ENCODE data around the gene YIF1A.
A peak's percentile ranks its signal among the peaks of the same experiment; 100 is the strongest.

DNA sequence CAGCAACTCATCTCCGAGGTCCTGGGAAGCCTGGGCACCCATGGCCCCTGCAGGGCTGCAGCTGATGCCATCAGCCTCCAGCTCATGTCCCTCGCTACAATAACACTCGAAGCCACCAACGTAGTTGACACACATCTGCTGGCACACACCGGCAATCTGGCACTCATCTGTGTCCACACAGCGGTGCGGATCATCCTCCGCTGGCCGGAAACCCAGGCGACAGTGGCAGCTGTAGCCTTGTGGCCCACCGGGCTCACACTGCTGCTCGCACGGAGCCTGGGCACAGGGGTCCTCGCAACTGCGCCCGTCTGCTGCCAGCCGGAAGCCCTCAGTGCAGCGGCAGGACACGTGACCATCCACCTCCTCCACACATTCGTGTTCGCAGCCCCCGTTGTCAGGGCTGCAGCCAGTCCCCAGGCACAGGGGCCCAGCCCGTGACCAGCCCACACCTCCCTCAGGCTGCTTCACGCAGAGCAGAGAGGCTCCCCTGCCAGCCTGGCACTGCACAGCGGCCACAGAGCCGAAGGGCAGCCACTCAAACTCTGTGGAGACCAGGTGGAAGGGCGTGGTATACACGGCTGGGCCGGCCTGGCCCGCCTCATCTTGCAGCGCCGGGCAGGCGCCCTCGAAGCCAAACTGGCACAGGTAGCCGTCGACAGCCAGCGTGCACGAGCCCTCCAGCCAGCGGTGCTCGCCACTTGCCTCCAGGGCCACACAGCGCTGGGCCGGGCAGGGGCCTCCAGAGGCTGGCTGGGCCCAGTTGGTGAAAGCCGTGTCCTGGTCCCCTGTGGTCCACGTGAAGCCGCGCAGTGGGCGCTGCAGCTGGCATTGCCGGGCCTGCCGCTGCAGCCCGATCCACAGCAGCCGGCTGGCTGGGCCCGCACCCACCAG is 27.2 kb upstream of the YIF1A start:
- TF ChIP-seq, protein P1, sequence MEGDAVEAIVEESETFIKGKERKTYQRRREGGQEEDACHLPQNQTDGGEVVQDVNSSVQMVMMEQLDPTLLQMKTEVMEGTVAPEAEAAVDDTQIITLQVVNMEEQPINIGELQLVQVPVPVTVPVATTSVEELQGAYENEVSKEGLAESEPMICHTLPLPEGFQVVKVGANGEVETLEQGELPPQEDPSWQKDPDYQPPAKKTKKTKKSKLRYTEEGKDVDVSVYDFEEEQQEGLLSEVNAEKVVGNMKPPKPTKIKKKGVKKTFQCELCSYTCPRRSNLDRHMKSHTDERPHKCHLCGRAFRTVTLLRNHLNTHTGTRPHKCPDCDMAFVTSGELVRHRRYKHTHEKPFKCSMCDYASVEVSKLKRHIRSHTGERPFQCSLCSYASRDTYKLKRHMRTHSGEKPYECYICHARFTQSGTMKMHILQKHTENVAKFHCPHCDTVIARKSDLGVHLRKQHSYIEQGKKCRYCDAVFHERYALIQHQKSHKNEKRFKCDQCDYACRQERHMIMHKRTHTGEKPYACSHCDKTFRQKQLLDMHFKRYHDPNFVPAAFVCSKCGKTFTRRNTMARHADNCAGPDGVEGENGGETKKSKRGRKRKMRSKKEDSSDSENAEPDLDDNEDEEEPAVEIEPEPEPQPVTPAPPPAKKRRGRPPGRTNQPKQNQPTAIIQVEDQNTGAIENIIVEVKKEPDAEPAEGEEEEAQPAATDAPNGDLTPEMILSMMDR (conservative IDR thresholded peaks at IDR 0.05; ENCODE audit: low read depth, low read length): no peak
- TF ChIP-seq MAFK (IDR thresholded peaks at IDR 0.05; ENCODE audit: low read depth, low read length): no peak
- no peak for TF ChIP-seq MAZ (IDR thresholded peaks at IDR 0.05; ENCODE audit: borderline replicate concordance, low read depth, low read length)
- no peak; the same call in 1 of the 2 replicates for TF ChIP-seq CHD1 (IDR thresholded peaks at IDR 0.05; ENCODE audit: low read depth, low read length)
- TF ChIP-seq MXI1 (IDR thresholded peaks at IDR 0.05; ENCODE audit: borderline replicate concordance, low read depth, low read length): no peak
- TF ChIP-seq RAD21 (IDR thresholded peaks at IDR 0.05; ENCODE audit: low read length): no peak
- no peak; the same call in 1 of the 2 replicates for TF ChIP-seq POLR2A (IDR thresholded peaks at IDR 0.05; ENCODE audit: low read depth, low read length)
- TF ChIP-seq SMC3 (IDR thresholded peaks at IDR 0.05; ENCODE audit: low read depth, low read length): no peak
- TF ChIP-seq, protein P2, sequence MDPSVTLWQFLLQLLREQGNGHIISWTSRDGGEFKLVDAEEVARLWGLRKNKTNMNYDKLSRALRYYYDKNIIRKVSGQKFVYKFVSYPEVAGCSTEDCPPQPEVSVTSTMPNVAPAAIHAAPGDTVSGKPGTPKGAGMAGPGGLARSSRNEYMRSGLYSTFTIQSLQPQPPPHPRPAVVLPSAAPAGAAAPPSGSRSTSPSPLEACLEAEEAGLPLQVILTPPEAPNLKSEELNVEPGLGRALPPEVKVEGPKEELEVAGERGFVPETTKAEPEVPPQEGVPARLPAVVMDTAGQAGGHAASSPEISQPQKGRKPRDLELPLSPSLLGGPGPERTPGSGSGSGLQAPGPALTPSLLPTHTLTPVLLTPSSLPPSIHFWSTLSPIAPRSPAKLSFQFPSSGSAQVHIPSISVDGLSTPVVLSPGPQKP (IDR thresholded peaks at IDR 0.05; ENCODE audit: borderline replicate concordance, low read depth, low read length): no peak
- TF ChIP-seq, protein P3, sequence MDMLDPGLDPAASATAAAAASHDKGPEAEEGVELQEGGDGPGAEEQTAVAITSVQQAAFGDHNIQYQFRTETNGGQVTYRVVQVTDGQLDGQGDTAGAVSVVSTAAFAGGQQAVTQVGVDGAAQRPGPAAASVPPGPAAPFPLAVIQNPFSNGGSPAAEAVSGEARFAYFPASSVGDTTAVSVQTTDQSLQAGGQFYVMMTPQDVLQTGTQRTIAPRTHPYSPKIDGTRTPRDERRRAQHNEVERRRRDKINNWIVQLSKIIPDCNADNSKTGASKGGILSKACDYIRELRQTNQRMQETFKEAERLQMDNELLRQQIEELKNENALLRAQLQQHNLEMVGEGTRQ (IDR thresholded peaks at IDR 0.05; ENCODE audit: low read depth, low read length): peak; percentile 83
- TF ChIP-seq CEBPB (IDR thresholded peaks at IDR 0.05; ENCODE audit: low read depth, low read length): no peak
- TF ChIP-seq FOS (IDR thresholded peaks at IDR 0.05; ENCODE audit: low read depth, low read length): no peak
- TF ChIP-seq RCOR1 (IDR thresholded peaks at IDR 0.05; ENCODE audit: insufficient replicate concordance, low read length): no peak
